Muscle layer of duodenum (tissue), 2 donors: Measurements from ENCODE around the gene GDA.

Experiments used
- H3K27ac ChIP-seq: one replicate; pipeline ENCODE4 v1.7.0; 2013; ENCODE audit warnings: mild to moderate bottlenecking, low read length
- H3K27me3 ChIP-seq: one replicate; pipeline ENCODE4 v1.7.0; 2013; ENCODE audit warnings: low read depth, mild to moderate bottlenecking, control low read depth, low read length
- H3K36me3 ChIP-seq, 2 donors: one replicate each; pipeline ENCODE4 v1.7.0; 2013; ENCODE audit warnings: low read length in 2 of 2, control low read depth in 1 of 2, mild to moderate bottlenecking in 1 of 2; ENCODE audit not compliant: insufficient read depth in 2 of 2, control insufficient read depth in 1 of 2
- H3K4me1 ChIP-seq, 2 donors: one replicate each; pipeline ENCODE4 v1.7.0; 2013; ENCODE audit warnings: low read length in 2 of 2, mild to moderate bottlenecking in 2 of 2, control low read depth in 1 of 2, moderate library complexity in 1 of 2; ENCODE audit not compliant: insufficient read depth in 2 of 2, control insufficient read depth in 1 of 2
- H3K4me3 ChIP-seq, 2 donors: one replicate each; pipeline ENCODE4 v1.7.0; 2013; ENCODE audit warnings: low read length in 2 of 2, low read depth in 1 of 2, mild to moderate bottlenecking in 1 of 2
- H3K9me3 ChIP-seq, 2 donors: one replicate each; pipeline ENCODE4 v1.7.0; 2013; ENCODE audit warnings: low read length in 2 of 2, control low read depth in 1 of 2, mild to moderate bottlenecking in 1 of 2; ENCODE audit not compliant: control insufficient read depth in 1 of 2
- donor health status: healthy.

The GDA gene

GRCh38 chr9:72149231-72149975 is at the start of gene GDA:
TSS of gene GDA (plus strand) at chr9:72149440. CDS start at chr9:72149560, 120 bp downstream.
- Histone ChIP-seq H3K4me3 (peak within 1 kb of the TSS; percentile 42 to 56), H3K27ac (peak within 1 kb of the TSS; percentile 20), H3K4me1 (peaks cover 0 to 10% of the 10 kb centered on the region in 2 donors), H3K9me3 (no peaks in the 10 kb centered on the region), H3K36me3 (no peaks in the 10 kb centered on the region), H3K27me3 (no peaks in the 10 kb centered on the region)

DNA sequence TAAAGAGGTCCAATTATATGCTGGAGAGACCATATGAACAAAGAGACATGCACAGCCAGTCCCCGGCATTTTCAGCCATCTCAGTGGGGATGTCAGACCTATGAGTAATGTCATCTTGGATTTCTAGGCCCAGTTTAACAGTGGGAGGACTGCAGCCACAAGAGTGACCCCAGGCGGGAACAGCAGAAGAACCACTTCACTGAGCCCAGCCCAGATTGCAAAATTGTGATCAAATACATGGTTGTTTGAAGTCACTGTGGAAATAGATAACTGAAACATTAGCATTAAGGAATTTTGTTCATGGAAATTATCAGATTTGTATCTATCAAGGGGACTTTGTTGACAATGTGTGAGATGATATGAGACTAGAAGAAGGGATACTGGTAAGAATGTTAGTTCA is 46.7 kb upstream of the GDA start:
- Histone ChIP-seq H3K9me3 (no peaks in the 10 kb centered on the region), H3K4me3 (no peak overlapping the region), H3K4me1 (no peaks in the 10 kb centered on the region), H3K27ac (no peak overlapping the region), H3K36me3 (no peaks in the 10 kb centered on the region), H3K27me3 (no peaks in the 10 kb centered on the region)

- Histone ChIP-seq H3K27ac (no peak overlapping the region), H3K9me3 (no peaks in the 10 kb centered on the region), H3K36me3 (no peaks in the 10 kb centered on the region), H3K27me3 (no peaks in the 10 kb centered on the region), H3K4me1 (no peaks in the 10 kb centered on the region), H3K4me3 (no peak overlapping the region)
Observed at GRCh38 chr9:72113056-72113455, 36.2 kb upstream of the GDA start.

DNA sequence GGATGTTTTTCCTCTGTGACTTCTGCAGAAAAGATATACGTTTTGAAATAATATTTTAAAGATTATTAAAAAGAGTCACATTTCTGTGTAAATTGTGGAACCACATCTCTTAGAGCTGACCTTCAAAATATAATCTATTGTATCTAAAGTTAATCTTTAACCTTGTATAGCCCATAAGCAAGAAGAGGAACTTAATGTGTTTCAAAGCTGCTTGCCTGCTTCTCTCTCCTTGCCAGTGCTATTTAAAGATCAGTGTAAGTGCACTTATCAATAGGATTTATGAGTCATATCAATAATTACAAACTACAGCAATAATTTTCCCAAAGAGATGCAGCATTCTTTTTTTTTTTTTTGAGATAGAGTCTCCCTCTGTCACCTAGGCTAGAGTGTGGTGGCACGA is 29.4 kb upstream of the GDA start:
- H3K36me3 ChIP-seq, result no peaks in the 10 kb centered on the region
- no peaks in the 10 kb centered on the region for H3K4me1 ChIP-seq
- H3K27me3 ChIP-seq, result no peaks in the 10 kb centered on the region
- H3K4me3 ChIP-seq, result no peak overlapping the region
- no peaks in the 10 kb centered on the region for H3K9me3 ChIP-seq
- no peak overlapping the region for H3K27ac ChIP-seq

DNA sequence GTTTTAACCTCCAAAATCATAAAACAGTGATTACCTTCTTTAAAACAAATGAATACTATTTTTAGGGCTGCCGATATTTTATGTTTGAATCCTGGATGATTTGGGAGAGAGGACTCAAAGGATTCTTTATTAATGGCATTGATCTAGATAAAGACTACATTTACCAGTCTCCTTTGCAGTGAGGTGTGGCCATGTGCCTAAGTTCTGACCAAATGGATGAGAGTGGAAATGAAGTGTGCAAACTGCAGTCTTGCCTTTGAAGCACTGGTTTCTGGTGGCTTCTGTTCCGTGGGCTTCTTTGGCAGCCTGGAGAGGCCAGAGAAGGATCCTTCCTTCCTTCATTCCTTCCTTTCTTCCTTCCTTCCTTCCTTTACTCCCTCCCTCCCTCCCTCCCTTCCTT is 24.3 kb upstream of the GDA start:
- Histone ChIP-seq H3K9me3 (no peaks in the 10 kb centered on the region), H3K27me3 (no peaks in the 10 kb centered on the region), H3K36me3 (no peaks in the 10 kb centered on the region), H3K4me3 (no peak overlapping the region), H3K27ac (no peak overlapping the region), H3K4me1 (no peaks in the 10 kb centered on the region)

DNA sequence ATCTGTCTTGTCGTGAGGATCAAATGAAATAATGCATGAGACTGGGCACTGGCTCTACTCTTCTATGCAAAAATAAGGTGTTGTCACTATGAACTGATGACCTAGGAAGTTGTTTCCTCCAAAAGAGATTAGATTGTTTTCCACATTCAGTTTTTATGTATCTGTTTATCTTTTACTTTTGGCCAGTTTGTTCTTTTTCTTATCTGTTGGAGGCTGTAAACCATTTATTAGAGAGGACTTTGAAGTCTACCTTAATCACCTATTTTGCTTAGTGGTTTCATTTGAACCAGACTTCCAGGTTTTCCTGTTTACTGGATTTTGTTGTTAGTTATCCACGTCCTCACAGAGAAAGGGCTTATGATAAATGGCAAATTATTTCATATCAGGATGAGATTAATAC is 21.5 kb upstream of the GDA start:
- Histone ChIP-seq H3K27ac (no peak overlapping the region), H3K9me3 (no peaks in the 10 kb centered on the region)

GRCh38 chr9:72128526-72128925 is 20.7 kb upstream of the GDA start:
- no peaks in the 10 kb centered on the region for H3K9me3 ChIP-seq
- H3K36me3 ChIP-seq, result no peaks in the 10 kb centered on the region
- no peak overlapping the region for H3K27ac ChIP-seq
- no peaks in the 10 kb centered on the region for H3K27me3 ChIP-seq
- H3K4me3 ChIP-seq, result no peak overlapping the region
- no peaks in the 10 kb centered on the region for H3K4me1 ChIP-seq

More for the DNA sequence above, 21.5 kb upstream of the GDA start:
- Histone ChIP-seq H3K27me3 (no peaks in the 10 kb centered on the region), H3K4me1 (no peaks in the 10 kb centered on the region), H3K4me3 (no peak overlapping the region), H3K36me3 (no peaks in the 10 kb centered on the region)

GRCh38 chr9:72129271-72130156 is 19.7 kb upstream of the GDA start:
- Histone ChIP-seq H3K4me1 (no peaks in the 10 kb centered on the region), H3K9me3 (no peaks in the 10 kb centered on the region), H3K27me3 (no peaks in the 10 kb centered on the region), H3K4me3 (no peak overlapping the region), H3K36me3 (no peaks in the 10 kb centered on the region), H3K27ac (peak overlapping the region; percentile 2)

DNA sequence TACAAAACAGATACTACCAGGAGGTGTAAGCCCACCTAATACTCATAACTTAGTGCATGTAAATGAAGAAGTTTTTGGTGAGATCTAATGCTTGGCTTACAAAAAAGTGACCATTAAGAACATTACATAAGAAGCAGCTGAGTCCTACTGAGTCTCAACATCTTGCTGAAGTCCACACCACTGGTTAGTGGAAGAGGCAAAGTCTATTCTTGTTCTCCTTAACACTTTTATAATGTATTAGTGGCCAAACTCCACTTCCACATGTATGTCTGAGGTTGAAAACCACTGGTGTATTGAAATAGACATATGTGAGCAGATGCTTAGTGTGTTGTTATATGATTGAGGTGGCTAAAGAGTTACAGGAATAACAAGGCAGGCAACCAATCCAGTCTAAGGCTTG is 18.9 kb upstream of the GDA start:
- Histone ChIP-seq H3K27ac (peak overlapping the region; percentile 2), H3K36me3 (no peaks in the 10 kb centered on the region), H3K27me3 (no peaks in the 10 kb centered on the region), H3K9me3 (no peaks in the 10 kb centered on the region), H3K4me3 (no peak overlapping the region), H3K4me1 (no peaks in the 10 kb centered on the region)

- Histone ChIP-seq H3K4me1 (no peaks in the 10 kb centered on the region), H3K36me3 (no peaks in the 10 kb centered on the region), H3K4me3 (no peak overlapping the region), H3K27me3 (no peaks in the 10 kb centered on the region), H3K9me3 (no peaks in the 10 kb centered on the region), H3K27ac (no peak overlapping the region)
Observed at GRCh38 chr9:72131206-72131605, 18.0 kb upstream of the GDA start.

GRCh38 chr9:72132052-72132451 is 17.2 kb upstream of the GDA start:
- H3K36me3 ChIP-seq, result no peaks in the 10 kb centered on the region
- no peaks in the 10 kb centered on the region for H3K4me1 ChIP-seq
- H3K27ac ChIP-seq, result no peak overlapping the region
- no peaks in the 10 kb centered on the region for H3K27me3 ChIP-seq
- no peaks in the 10 kb centered on the region for H3K9me3 ChIP-seq
- H3K4me3 ChIP-seq, result no peak overlapping the region
